Measurements from ENCODE around the gene TAF4. TPM values are rescaled to one million over a fixed set of nuclear protein-coding genes. Genes with fewer than 3 reads are reported as not detected.
"Not testable (repeated sequence)": the region's sequence is repeated elsewhere in the genome, so short reads cannot be mapped to it uniquely, and the experiment has no call there.

Gene TAF4
- total RNA-seq, 4 donors from 2014 or later = 12.0 to 19.9 (median 16.2) TPM

DNA sequence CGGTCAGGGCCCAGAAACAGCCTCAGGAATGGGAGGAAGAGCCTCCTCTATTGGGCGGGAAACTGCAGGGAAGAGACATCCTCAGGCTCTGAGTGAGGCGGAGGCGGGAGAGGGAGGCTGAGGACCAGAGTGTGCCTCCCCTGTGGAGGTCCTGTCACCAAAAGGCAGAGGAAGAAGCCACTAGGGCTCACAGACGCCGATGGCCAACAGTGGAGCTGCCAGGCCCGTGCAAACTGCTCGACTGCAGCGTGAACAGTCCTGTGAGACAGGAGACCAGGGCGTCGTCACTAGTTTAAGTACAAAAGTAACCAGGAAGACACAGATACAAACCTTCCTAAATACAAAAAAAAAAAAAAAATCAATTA, 82.7 kb downstream of the TAF4 start:
- DNase-seq (ENCODE audit: extremely low spot score) = no peak
- peaks cover 0 to 70% (median 43%) of the 10 kb centered on the region in 4 donors for H3K36me3 ChIP-seq
- no peaks in the 10 kb centered on the region for H3K4me1 ChIP-seq
- TF ChIP-seq POLR2A (IDR thresholded peaks at IDR 0.05; ENCODE audit: low read depth) = no peak
- H3K9me3 ChIP-seq = no peaks in the 10 kb centered on the region
- 93% methylated on average over 9 of the region's 11 CpGs for WGBS
- intact Hi-C loops (cut with DNase I) = no loop called here
- H3K27ac ChIP-seq (replicated peaks in 1 of 4) = no peak overlapping the region
- no peaks in the 10 kb centered on the region for H3K27me3 ChIP-seq
- no peak overlapping the region for H3K4me3 ChIP-seq

DNA sequence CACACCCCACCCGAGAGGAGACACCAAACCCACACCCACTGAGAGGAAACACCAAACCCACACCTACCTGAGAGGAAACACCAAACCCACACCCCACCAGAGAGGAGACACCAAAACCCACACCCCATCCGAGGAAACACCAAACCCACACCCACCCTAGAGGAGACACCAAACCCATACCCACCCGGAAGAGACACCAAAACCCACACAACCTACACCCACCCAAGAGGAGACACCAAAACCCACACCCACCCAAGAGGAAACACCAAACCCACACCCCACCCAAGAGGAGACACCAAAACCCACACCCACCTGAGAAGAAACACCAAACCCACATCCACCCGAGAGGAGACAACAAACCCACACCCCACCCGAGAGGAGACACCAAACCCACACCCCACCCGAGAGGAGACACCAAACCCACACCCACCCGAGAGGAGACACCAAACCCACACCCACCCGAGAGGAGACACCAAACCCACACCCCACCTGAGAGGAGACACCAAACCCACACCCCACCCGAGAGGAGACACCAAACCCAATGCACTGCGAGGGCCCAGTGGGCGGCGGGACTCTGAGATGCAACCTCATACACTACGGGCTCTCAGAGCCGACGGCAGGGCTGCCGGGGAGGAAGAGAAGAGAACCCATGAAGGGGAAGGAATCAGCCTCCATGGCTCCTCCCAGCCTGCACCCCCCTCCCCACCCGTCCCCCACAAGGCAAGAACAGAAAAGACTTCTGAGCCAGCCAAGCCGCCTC, 83.3 kb downstream of the TAF4 start:
- 82% methylated on average over 11 of the region's 18 CpGs for WGBS
- TF ChIP-seq, protein P1, sequence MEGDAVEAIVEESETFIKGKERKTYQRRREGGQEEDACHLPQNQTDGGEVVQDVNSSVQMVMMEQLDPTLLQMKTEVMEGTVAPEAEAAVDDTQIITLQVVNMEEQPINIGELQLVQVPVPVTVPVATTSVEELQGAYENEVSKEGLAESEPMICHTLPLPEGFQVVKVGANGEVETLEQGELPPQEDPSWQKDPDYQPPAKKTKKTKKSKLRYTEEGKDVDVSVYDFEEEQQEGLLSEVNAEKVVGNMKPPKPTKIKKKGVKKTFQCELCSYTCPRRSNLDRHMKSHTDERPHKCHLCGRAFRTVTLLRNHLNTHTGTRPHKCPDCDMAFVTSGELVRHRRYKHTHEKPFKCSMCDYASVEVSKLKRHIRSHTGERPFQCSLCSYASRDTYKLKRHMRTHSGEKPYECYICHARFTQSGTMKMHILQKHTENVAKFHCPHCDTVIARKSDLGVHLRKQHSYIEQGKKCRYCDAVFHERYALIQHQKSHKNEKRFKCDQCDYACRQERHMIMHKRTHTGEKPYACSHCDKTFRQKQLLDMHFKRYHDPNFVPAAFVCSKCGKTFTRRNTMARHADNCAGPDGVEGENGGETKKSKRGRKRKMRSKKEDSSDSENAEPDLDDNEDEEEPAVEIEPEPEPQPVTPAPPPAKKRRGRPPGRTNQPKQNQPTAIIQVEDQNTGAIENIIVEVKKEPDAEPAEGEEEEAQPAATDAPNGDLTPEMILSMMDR (IDR thresholded peaks at IDR 0.05) = no peak
- no peak for TF ChIP-seq POLR2AphosphoS5 (IDR thresholded peaks at IDR 0.05)
- TF ChIP-seq EP300 (IDR thresholded peaks at IDR 0.05) = no peak
- no peak for TF ChIP-seq POLR2A (IDR thresholded peaks at IDR 0.05; ENCODE audit: low read depth)
- DNase-seq (ENCODE audit: extremely low spot score) = no peak
- no peaks in the 10 kb centered on the region for H3K27me3 ChIP-seq
- no peak overlapping the region for H3K4me3 ChIP-seq
- peaks cover 0 to 69% (median 38%) of the 10 kb centered on the region in 4 donors for H3K36me3 ChIP-seq
- no peak overlapping the region for H3K27ac ChIP-seq (replicated peaks in 1 of 4)
- intact Hi-C loops (cut with DNase I) = no loop called here
- H3K4me1 ChIP-seq = no peaks in the 10 kb centered on the region
- H3K9me3 ChIP-seq = no peaks in the 10 kb centered on the region

DNA sequence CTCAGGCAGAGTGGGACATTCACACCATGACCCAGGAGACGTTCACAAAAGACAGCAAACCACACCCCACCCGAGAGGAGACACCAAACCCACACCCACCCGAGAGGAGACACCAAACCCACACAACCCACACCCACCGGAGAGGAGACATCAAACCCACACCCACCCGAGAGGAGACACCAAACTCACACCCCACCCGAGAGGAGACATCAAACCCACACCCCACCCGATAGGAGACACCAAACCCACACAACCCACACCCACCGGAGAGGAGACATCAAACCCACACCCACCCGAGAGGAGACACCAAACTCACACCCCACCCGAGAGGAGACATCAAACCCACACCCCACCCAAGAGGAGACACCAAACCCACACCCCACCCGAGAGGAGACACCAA, 84.0 kb downstream of the TAF4 start:
- 88% methylated on average over 8 of the region's 11 CpGs for WGBS
- DNase-seq (ENCODE audit: extremely low spot score) = not testable (repeated sequence)
- H3K36me3 ChIP-seq = peaks cover 0 to 69% (median 34%) of the 10 kb centered on the region in 4 donors

DNA sequence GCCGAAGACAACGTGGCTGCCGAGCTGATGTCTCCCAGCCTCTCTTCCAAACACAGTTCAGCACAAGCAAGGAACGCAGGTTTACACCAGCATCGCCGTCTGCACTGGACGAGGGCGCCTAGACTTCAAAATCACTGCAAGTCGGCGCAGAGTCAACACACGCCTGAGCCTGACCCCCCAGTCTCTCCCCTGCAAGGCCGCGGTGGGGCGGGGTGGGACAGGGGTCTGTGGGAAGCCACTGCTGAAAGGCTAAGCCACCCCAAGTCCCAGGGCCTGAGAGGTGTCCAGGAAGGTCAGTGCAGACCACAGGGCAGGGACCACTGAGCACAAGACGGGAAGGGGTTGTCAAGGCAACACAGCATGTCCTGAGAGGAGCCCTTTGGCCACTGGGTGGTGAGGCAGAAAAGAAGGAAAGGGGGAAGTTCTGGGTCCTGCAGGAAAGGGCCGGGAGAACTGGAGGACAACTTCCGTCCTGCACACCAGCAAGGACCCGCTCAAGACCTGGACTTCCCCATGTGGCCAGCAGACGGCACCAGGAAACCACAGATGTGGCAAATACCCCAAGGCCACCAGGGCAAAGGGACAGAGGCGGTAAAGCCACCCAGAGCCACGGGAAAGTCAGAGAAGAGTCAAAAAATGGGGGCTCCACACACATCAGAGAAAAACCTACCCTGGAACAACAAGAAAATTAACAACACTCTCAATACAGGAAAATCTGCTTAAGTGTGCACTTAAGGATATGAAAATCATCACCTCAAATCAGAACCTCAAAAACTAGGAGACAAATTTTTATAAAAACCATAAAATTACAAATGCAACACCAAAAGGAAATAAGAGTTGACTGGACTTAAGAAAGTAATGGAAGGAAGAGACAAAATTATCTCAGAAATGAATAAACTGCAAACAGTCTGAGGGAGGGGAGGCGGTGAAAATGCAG, 84.8 kb downstream of the TAF4 start:
- WGBS = 79% methylated on average over 21 of the region's 22 CpGs
- TF ChIP-seq EP300 (IDR thresholded peaks at IDR 0.05) = no peak
- TF ChIP-seq, protein P1 (IDR thresholded peaks at IDR 0.05) = peak; percentile 29 to 67 (median 54)
- TF ChIP-seq POLR2A (IDR thresholded peaks at IDR 0.05; ENCODE audit: low read depth) = no peak
- Histone ChIP-seq H3K27me3 (no peaks in the 10 kb centered on the region), H3K27ac (replicated peaks in 1 of 4) (no peak overlapping the region), H3K4me1 (no peaks in the 10 kb centered on the region), H3K9me3 (no peaks in the 10 kb centered on the region), H3K4me3 (no peak overlapping the region), H3K36me3 (peaks cover 0 to 72% (median 41%) of the 10 kb centered on the region in 4 donors)
- no peak for DNase-seq (ENCODE audit: extremely low spot score)
- intact Hi-C loops (cut with DNase I) = no loop called here

More for the DNA sequence above, 84.0 kb downstream of the TAF4 start:
- intact Hi-C loops (cut with DNase I); H3K27ac ChIP-seq (replicated peaks in 1 of 4); H3K9me3 ChIP-seq; H3K27me3 ChIP-seq; H3K4me1 ChIP-seq; H3K4me3 ChIP-seq: not testable (repeated sequence)

DNA sequence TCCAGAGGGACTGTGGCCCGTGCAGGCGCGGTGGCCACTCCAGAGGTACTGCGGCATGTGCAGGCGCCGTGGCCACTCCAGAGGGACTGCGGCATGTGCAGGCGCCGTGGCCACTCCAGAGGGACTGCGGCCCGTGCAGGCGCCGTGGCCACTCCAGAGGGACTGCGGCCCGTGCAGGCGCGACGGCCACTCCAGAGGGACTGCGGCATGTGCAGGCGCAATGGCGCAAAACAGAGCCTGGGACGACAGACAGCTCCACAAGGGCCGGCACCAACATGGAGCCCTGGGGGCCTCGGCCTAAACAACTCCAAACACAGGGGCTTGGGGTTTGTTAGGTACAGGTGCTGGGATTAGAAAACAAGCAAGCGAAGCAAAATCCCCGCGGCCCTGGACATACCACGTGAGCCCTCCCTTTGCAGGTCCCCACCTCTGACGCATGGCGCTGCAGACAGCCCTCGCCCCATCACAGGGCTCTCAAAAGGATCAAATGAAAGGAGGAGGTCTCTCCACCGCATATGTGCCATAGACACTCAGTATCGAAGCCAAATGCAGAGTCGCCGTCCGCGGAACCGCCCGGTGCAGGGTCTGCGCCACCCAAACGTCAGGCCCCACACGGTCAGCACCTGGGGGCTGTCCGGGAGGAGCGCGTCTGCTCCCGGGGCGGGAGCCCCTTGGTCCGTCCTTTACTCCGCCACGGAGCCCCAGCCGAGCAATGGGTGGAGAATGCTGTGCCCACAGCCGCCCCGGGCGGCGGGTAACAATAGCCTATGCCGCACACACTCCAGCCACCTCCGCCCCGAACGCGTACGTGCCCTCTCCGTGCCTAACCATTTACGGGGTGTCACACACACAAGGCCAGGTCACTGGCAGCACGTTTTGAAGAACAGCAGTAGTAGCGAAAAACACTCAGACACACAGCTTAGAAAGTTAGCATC, 85.7 kb downstream of the TAF4 start:
- Histone ChIP-seq H3K4me1 (no peaks in the 10 kb centered on the region), H3K27me3 (no peaks in the 10 kb centered on the region), H3K36me3 (peaks cover 0 to 71% (median 43%) of the 10 kb centered on the region in 4 donors), H3K9me3 (no peaks in the 10 kb centered on the region), H3K27ac (replicated peaks in 1 of 4) (no peak overlapping the region), H3K4me3 (no peak overlapping the region)
- TF ChIP-seq, protein P1 (IDR thresholded peaks at IDR 0.05) = no peak
- no peak for TF ChIP-seq POLR2AphosphoS5 (IDR thresholded peaks at IDR 0.05)
- TF ChIP-seq POLR2A (IDR thresholded peaks at IDR 0.05; ENCODE audit: low read depth) = no peak
- TF ChIP-seq EP300 (IDR thresholded peaks at IDR 0.05) = no peak
- WGBS = 96% methylated on average over 37 of the region's 65 CpGs
- DNase-seq (ENCODE audit: extremely low spot score) = no peak
- intact Hi-C loops (cut with DNase I) = no loop called here
